Right lobe of liver (tissue), 6 donors: ENCODE measurements around the gene CYGB. TPM values are rescaled to one million over a fixed set of nuclear protein-coding genes. Genes with fewer than 3 reads are reported as not detected.

ENCODE experiments used
- ATAC-seq, 4 donors: fragments of 200-7000 bp; cut with Tn5 transposase; one replicate each; pipeline ENCODE4 v1.9.1; 2020; ENCODE audit warnings: mild to moderate bottlenecking in 4 of 4, moderate library complexity in 4 of 4
- DNase-seq, 3 donors: peaks; one replicate each; pipeline ENCODE4 v3.0.0-alpha.2; 2020
- H3K27ac ChIP-seq, 3 donors: fragments of 200-600 bp; one replicate each; pipeline ENCODE4 v1.8.0; 2022
- H3K27me3 ChIP-seq, 2 donors: fragments of 200-600 bp; one replicate each; pipeline ENCODE4 v1.8.0; 2022
- H3K36me3 ChIP-seq, 4 donors: fragments of 200-600 bp; sonication (generic) in 1 of 4; one replicate each; pipeline versions ENCODE4 v1.5.1 to v1.8.0; 2017 to 2022; ENCODE audit warnings: control low read depth in 1 of 4
- H3K4me1 ChIP-seq, 4 donors: fragments of 200-600 bp; sonication (generic) in 1 of 4; one replicate each; pipeline versions ENCODE4 v1.5.1 to v1.8.0; 2017 to 2022; ENCODE audit warnings: control low read depth in 1 of 4
- H3K4me3 ChIP-seq, 3 donors: fragments of 200-600 bp; one replicate each; pipeline ENCODE4 v1.8.0; 2022
- H3K9me3 ChIP-seq, 4 donors: fragments of 200-600 bp; sonication (generic) in 1 of 4; one replicate each; pipeline versions ENCODE4 v1.5.1 to v1.8.0; 2017 to 2022; ENCODE audit warnings: control low read depth in 1 of 4
- POLR2A ChIP-seq: fragments of 450-650 bp; IDR thresholded peaks from one replicate; pipeline ENCODE4 v1.6.1; 2017; ENCODE audit warnings: antibody characterized with exemption, mild to moderate bottlenecking
- WGBS: methylation state at CpG from one replicate; pipeline ENCODE4 v1.1.6; 2018; ENCODE audit warnings: low coverage, low lambda C conversion rate; ENCODE audit not compliant: insufficient coverage; ENCODE audit errors: missing lambda C conversion rate; 5-methylcytosine and 5-hydroxymethylcytosine counted together
- intact Hi-C, 2 donors: fragments of 100-400 bp; cut with DNase I; formaldehyde crosslinking; loops; one replicate each; pipeline versions ENCODE4 v1.11.2 to v1.14.1; 2022
- total RNA-seq, 6 experiments: library from RNA; depleted of rRNA in 2 of 6; stranded (reverse); fragments of >200 nt in 2 of 6; fragmentation: NEBNext Ultra II Directional in 3 of 6; extraction: Animal tissue kit (Norgen Biotek cat#: 25700) in 3 of 6; gene quantifications; one replicate each; pipeline versions ENCODE4 v1.1.0 to v1.2.4, GENCODE V29; 2016 to 2023
- TF ChIP-seq, protein P1 (sequence below), 4 donors: fragments of 200-600 bp in 3 of 4; fragments of 450-650 bp in 1 of 4; IDR thresholded peaks; one replicate each; pipeline versions ENCODE4 v1.5.1 to v1.8.0; 2016 to 2022; ENCODE audit warnings: antibody characterized with exemption in 4 of 4, mild to moderate bottlenecking in 2 of 4
- donor health status: DM: no; HTN: yes; CAD: no.
- donor health status: DM: no; HTN: no; CAD: no.
- donor health status: DM: no; HTN: no; CAD: no.
- donor health status: DM: no; HTN: yes; CAD: no.
- donor health status: DM: no; HTN: yes; CAD: no.

CYGB gene
- total RNA-seq, 6 experiments from 2014 or later, result 1.8 to 4.1 (median 3.1) TPM

- WGBS, result 71% methylated on average over 6 of the region's 11 CpGs
- Histone ChIP-seq H3K27me3 (no peaks in the 10 kb centered on the region), H3K27ac (no peak overlapping the region), H3K9me3 (no peaks in the 10 kb centered on the region), H3K36me3 (no peaks in the 10 kb centered on the region), H3K4me1 (no peaks in the 10 kb centered on the region), H3K4me3 (no peak overlapping the region)
- no peak for ATAC-seq
- no peak for DNase-seq
- no peak for TF ChIP-seq POLR2A
- TF ChIP-seq, protein P1, sequence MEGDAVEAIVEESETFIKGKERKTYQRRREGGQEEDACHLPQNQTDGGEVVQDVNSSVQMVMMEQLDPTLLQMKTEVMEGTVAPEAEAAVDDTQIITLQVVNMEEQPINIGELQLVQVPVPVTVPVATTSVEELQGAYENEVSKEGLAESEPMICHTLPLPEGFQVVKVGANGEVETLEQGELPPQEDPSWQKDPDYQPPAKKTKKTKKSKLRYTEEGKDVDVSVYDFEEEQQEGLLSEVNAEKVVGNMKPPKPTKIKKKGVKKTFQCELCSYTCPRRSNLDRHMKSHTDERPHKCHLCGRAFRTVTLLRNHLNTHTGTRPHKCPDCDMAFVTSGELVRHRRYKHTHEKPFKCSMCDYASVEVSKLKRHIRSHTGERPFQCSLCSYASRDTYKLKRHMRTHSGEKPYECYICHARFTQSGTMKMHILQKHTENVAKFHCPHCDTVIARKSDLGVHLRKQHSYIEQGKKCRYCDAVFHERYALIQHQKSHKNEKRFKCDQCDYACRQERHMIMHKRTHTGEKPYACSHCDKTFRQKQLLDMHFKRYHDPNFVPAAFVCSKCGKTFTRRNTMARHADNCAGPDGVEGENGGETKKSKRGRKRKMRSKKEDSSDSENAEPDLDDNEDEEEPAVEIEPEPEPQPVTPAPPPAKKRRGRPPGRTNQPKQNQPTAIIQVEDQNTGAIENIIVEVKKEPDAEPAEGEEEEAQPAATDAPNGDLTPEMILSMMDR (IDR thresholded peaks at IDR 0.05), result no peak
- intact Hi-C loops, result no loop called here
Observed at GRCh38 chr17:76484228-76484725, 53.2 kb downstream of the CYGB start.

DNA sequence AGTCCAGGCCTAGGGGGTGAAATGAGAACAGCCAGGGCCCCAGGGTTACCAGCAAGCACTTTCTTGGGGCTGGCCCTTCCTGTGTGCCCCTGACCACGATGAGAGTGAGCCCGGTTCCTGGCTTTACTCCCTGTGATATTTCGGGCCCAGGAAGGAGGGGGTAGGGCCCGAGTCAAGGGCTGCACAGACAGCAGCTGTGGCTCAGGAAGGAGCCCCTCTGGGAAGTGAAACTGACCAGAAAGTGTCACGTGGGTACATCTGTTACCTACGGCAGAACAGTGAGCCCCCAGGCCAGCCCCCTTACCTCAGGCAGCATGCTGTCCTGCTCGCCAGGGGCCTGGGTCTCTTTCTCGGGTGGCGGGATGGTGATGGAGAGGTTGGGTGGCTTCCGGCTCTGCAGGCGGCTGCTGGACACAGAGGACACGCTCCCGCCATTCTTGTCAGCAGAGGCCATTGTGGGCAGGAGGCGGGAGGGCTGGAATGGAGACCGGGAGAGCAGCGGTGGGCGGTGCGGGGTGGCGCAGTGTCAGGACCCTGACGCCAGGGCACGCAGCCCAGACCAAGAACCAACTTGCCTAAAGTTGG is 56.3 kb downstream of the CYGB start:
- intact Hi-C loops, result no loop called here

GRCh38 chr17:76480632-76481031 is 56.9 kb downstream of the CYGB start:
- WGBS, result 83% methylated on average over 6 of the region's 15 CpGs
- H3K4me3 ChIP-seq, result no peak overlapping the region
- intact Hi-C loops, result no loop called here
- no peaks in the 10 kb centered on the region for H3K4me1 ChIP-seq
- peak in 2 of 4 donors; percentile 8 to 23 for ATAC-seq
- H3K27me3 ChIP-seq, result no peaks in the 10 kb centered on the region
- no peak overlapping the region for H3K27ac ChIP-seq
- TF ChIP-seq POLR2A, result no peak
- TF ChIP-seq, protein P1 (IDR thresholded peaks at IDR 0.05), result no peak
- H3K9me3 ChIP-seq, result no peaks in the 10 kb centered on the region
- no peak for DNase-seq
- H3K36me3 ChIP-seq, result no peaks in the 10 kb centered on the region

More for the DNA sequence above, 56.3 kb downstream of the CYGB start:
- Histone ChIP-seq H3K4me1 (no peaks in the 10 kb centered on the region), H3K36me3 (no peaks in the 10 kb centered on the region), H3K27ac (no peak overlapping the region), H3K27me3 (no peaks in the 10 kb centered on the region), H3K4me3 (no peak overlapping the region), H3K9me3 (no peaks in the 10 kb centered on the region)
- 65% methylated on average over 7 of the region's 21 CpGs for WGBS
- DNase-seq (no peak), ATAC-seq (peak; percentile 28 to 56 (median 35))
- TF ChIP-seq POLR2A, result no peak
- TF ChIP-seq, protein P1 (IDR thresholded peaks at IDR 0.05), result no peak

DNA sequence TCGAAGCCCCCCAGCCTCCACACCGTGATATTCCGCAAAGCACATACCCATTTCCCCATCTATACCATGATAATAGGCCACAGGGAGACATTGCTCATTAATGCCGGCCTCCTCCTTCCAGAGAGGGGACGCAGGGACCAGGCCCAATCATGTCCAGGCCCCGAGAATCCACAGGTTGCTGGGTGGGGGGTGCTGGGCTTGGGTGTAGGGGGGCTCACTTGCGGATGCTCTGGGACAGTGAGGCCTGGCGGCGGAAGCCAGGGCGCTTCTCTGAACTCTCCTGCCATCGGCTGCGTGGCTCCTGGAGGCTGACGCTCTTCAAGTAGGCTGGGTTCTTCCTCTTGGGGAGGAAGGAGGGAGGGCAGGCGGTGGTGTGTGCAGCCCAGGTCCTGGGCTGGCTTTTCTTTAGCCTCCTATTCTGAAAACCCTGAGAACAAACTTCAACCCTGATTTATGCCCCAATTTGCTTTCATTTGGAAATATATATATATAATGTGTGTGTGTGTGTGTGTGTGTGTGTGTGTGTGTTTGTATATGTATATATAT is 57.9 kb downstream of the CYGB start:
- no peaks in the 10 kb centered on the region for H3K36me3 ChIP-seq
- intact Hi-C loops, result no loop called here
- no peak overlapping the region for H3K27ac ChIP-seq
- H3K4me1 ChIP-seq, result no peaks in the 10 kb centered on the region
- H3K9me3 ChIP-seq, result no peaks in the 10 kb centered on the region
- H3K4me3 ChIP-seq, result no peak overlapping the region
- ATAC-seq (no peak), DNase-seq (no peak)
- WGBS, result 100% methylated on average over 1 of the region's 14 CpGs
- no peaks in the 10 kb centered on the region for H3K27me3 ChIP-seq
- TF ChIP-seq, protein P1 (IDR thresholded peaks at IDR 0.05), result no peak
- TF ChIP-seq POLR2A, result no peak
